ENCODE results near the gene STAT5B.
"Not testable (repeated sequence)": the region's sequence is repeated elsewhere in the genome, so short reads cannot be mapped to it uniquely, and the experiment has no call there.

Gene STAT5B

GRCh38 chr17:42309142-42309541 lies 33.0 kb upstream of the STAT5B start:
- Histone ChIP-seq H3K4me3 (replicated peaks; ENCODE audit: low read depth, low read length) (no peak overlapping the region), H3K27me3 (replicated peaks; ENCODE audit: control insufficient read depth, insufficient read depth, low read length) (no peaks in the 10 kb centered on the region), H3K36me3 (ENCODE audit: control insufficient read depth, insufficient read depth, low read length) (peaks cover 34% of the 10 kb centered on the region)
- DNase-seq (ENCODE audit: extremely low read depth, insufficient read length), result no peak
- no peak for TF ChIP-seq CTCF (IDR thresholded peaks at IDR 0.05; ENCODE audit: insufficient read depth, low read length, poor library complexity, severe bottlenecking)

DNA sequence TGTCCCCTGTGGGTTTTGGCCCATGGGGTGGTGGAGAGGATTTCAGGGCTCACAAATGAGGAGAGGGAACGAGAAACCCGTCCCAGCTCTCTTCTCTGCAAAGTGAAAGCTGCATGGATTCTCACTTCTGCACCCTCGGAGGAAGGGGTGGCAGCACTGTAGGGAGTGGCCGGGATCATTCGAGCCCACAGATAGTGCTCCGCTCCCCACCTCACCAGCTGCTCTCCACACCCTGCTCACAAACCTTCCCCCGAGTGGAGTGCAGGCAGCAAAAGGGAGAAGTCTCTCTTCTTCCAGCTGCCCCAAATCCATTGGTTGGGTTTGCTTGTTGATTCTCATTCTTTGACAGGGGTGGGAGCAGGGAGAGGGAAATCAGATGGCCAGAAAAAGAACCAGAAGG lies 32.3 kb upstream of the STAT5B start:
- no peak for DNase-seq (ENCODE audit: extremely low read depth, insufficient read length)
- no peaks in the 10 kb centered on the region for H3K27me3 ChIP-seq (replicated peaks; ENCODE audit: control insufficient read depth, insufficient read depth, low read length)
- H3K4me3 ChIP-seq (replicated peaks; ENCODE audit: low read depth, low read length), result no peak overlapping the region
- TF ChIP-seq CTCF (IDR thresholded peaks at IDR 0.05; ENCODE audit: insufficient read depth, low read length, poor library complexity, severe bottlenecking), result no peak
- peaks cover 34% of the 10 kb centered on the region for H3K36me3 ChIP-seq (ENCODE audit: control insufficient read depth, insufficient read depth, low read length)

- TF ChIP-seq CTCF (IDR thresholded peaks at IDR 0.05; ENCODE audit: insufficient read depth, low read length, poor library complexity, severe bottlenecking), result no peak
- peaks cover 37% of the 10 kb centered on the region for H3K36me3 ChIP-seq (ENCODE audit: control insufficient read depth, insufficient read depth, low read length)
- DNase-seq (ENCODE audit: extremely low read depth, insufficient read length), result no peak
Measured at GRCh38 chr17:42307362-42307927, 31.3 kb upstream of the STAT5B start.

GRCh38 chr17:42306385-42306667 lies 30.1 kb upstream of the STAT5B start:
- Histone ChIP-seq H3K4me3 (replicated peaks; ENCODE audit: low read depth, low read length) (no peak overlapping the region), H3K27me3 (replicated peaks; ENCODE audit: control insufficient read depth, insufficient read depth, low read length) (no peaks in the 10 kb centered on the region), H3K36me3 (ENCODE audit: control insufficient read depth, insufficient read depth, low read length) (peaks cover 41% of the 10 kb centered on the region)
- no peak for TF ChIP-seq CTCF (IDR thresholded peaks at IDR 0.05; ENCODE audit: insufficient read depth, low read length, poor library complexity, severe bottlenecking)
- no peak for DNase-seq (ENCODE audit: extremely low read depth, insufficient read length)

More at GRCh38 chr17:42307362-42307927, 31.3 kb upstream of the STAT5B start:
- H3K27me3 ChIP-seq (replicated peaks; ENCODE audit: control insufficient read depth, insufficient read depth, low read length), result no peaks in the 10 kb centered on the region
- H3K4me3 ChIP-seq (replicated peaks; ENCODE audit: low read depth, low read length), result no peak overlapping the region

DNA sequence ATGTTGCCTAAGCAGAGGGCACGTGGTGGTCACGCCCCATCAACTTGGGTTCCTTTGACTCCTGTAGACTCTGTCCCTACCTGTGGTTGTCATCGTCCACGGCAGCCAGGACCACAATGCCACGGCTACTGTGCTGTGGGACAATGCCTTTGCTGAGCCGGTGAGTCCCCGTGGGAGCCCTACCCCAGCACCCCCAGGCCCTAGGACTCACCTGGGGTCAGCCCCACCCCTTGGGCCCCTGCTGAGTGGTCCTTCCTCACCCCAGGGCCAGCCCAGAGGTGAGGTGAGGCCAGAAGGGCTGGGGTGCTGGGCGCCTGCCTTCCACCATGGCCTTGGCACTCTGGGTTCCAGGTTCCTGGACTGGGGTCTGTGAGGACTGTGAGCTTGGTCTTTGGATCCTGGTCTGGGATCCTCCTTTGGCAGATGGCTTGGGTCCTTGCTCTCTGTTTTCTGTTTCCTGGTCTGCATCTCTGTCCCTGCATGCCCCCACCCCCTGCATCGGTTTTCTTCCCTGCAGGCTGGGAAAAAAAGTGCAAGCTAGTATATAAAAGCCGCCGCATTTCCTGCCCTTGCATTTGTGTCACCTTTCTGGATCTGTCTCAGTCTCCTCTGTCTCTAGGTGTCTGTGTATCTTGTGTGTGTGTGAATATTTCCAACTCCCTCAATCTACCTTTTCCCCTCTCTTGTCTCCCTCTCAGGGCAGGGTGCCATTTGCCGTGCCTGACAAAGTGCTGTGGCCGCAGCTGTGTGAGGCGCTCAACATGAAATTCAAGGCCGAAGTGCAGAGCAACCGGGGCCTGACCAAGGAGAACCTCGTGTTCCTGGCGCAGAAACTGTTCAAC lies 29.6 kb upstream of the STAT5B start:
- Histone ChIP-seq H3K4me3 (replicated peaks; ENCODE audit: low read depth, low read length) (no peak overlapping the region), H3K27me3 (replicated peaks; ENCODE audit: control insufficient read depth, insufficient read depth, low read length) (no peaks in the 10 kb centered on the region), H3K36me3 (ENCODE audit: control insufficient read depth, insufficient read depth, low read length) (peaks cover 45% of the 10 kb centered on the region)
- no peak for DNase-seq (ENCODE audit: extremely low read depth, insufficient read length)
- TF ChIP-seq CTCF (IDR thresholded peaks at IDR 0.05; ENCODE audit: insufficient read depth, low read length, poor library complexity, severe bottlenecking), result no peak

DNA sequence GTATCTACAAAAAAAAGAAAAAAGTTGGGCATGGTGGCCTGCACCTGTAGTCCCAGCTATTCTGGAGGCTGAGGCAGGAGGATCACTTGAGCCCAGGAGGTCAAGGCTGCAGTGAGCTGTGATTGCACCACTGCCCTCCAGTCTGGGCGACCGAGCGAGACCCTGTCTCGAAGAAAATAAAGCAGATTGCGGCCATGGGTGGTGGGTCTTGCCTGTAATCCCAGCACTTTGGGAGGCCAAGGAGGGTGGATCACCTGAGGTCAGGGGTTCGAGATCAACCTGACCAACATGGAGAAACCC lies 28.8 kb upstream of the STAT5B start:
- not testable (repeated sequence) for DNase-seq (ENCODE audit: extremely low read depth, insufficient read length); H3K4me3 ChIP-seq (replicated peaks; ENCODE audit: low read depth, low read length); H3K27me3 ChIP-seq (replicated peaks; ENCODE audit: control insufficient read depth, insufficient read depth, low read length)
- peaks cover 43% of the 10 kb centered on the region for H3K36me3 ChIP-seq (ENCODE audit: control insufficient read depth, insufficient read depth, low read length)

Data from GM06990 (cell line).